GM12878 (cell line): ENCODE results near the gene FZD8. TPM values are rescaled to one million over a fixed set of nuclear protein-coding genes. Genes with fewer than 3 reads are reported as not detected.

Source experiments
- ATAC-seq: fragments of 200-7000 bp; cut with Tn5 transposase; 3 replicates; pipeline ENCODE4 v1.9.1; 2020; ENCODE audit warnings: mild to moderate bottlenecking, moderate library complexity
- BruUV-seq: library from RNA; stranded (reverse); fragments of 400-500 nt; replicated peaks from 2 replicates; lab custom pipeline; 2021; lab: Mats Ljungman, UMichigan
- CTCF ChIA-PET: fragments of 300-600 bp; sonication (Branson Sonifier 250); formaldehyde crosslinking; extraction: SDS; loops from one replicate; lab custom pipeline; 2021; ENCODE audit warnings: inconsistent platforms; lab: Yijun Ruan, JAX
- POLR2A ChIA-PET: fragments of 350-600 bp; formaldehyde crosslinking; extraction: SDS; loops from one replicate; lab custom pipeline; 2021; ENCODE audit warnings: inconsistent platforms; lab: Charles Lee
- RAD21 ChIA-PET: fragments of 300-600 bp; sonication (Branson Sonifier 250); formaldehyde crosslinking; loops from one replicate; lab custom pipeline; 2023; ENCODE audit warnings: antibody characterized with exemption; ENCODE audit not compliant: unreplicated experiment; lab: Charles Lee
- SMC1A ChIA-PET: fragments of 300-600 bp; sonication (Branson Sonifier 250); formaldehyde crosslinking; loops from one replicate; lab custom pipeline; 2023; ENCODE audit not compliant: unreplicated experiment, uncharacterized antibody; lab: Charles Lee
- DNase-seq: peaks from one replicate; pipeline ENCODE4 v3.0.0-alpha.2; 2011; ENCODE audit warnings: low read depth, low spot score
- FAIRE-seq: peaks from 3 replicates; lab custom pipeline; 2011; peaks lifted over from hg19 to GRCh38; lab: Jason Lieb, UNC
- H2AFZ ChIP-seq: 2 replicates; pipeline ENCODE4 v1.6.0; 2011; ENCODE audit warnings: low read depth, low read length, control low read depth; ENCODE audit not compliant: control insufficient read depth
- H3K27ac ChIP-seq: 2 replicates; pipeline ENCODE4 v1.5.1; 2011; ENCODE audit warnings: control low read depth; ENCODE audit not compliant: control insufficient read depth, insufficient read depth
- H3K27me3 ChIP-seq, 2 experiments: replicated peaks in 1 of 2; 2 replicates each; pipeline versions ENCODE4 v1.6.0 to v1.6.1; 2011; ENCODE audit warnings: low read length in 1 of 2; ENCODE audit not compliant: control insufficient read depth in 2 of 2, insufficient read depth in 2 of 2
- H3K36me3 ChIP-seq, 2 experiments: 2 replicates each; pipeline ENCODE4 v1.5.1; 2011; ENCODE audit warnings: low read length in 1 of 2; ENCODE audit not compliant: control insufficient read depth in 2 of 2, insufficient read depth in 2 of 2
- H3K4me1 ChIP-seq: 2 replicates; pipeline ENCODE4 v1.6.1; 2011; ENCODE audit warnings: mild to moderate bottlenecking, low read length, moderate library complexity, mixed read lengths; ENCODE audit not compliant: control insufficient read depth, insufficient read depth
- H3K4me2 ChIP-seq: 2 replicates; pipeline ENCODE4 v1.6.0; 2011; ENCODE audit warnings: control low read depth; ENCODE audit not compliant: control insufficient read depth, insufficient read depth
- H3K4me3 ChIP-seq: fragments of 200-600 bp; sonication (generic); 2 replicates; pipeline ENCODE4 v1.5.1; 2016
- H3K79me2 ChIP-seq: 2 replicates; pipeline ENCODE4 v1.6.0; 2011; ENCODE audit warnings: low read length; ENCODE audit not compliant: control insufficient read depth, insufficient read depth
- H3K9ac ChIP-seq: 2 replicates; pipeline ENCODE4 v1.8.0; 2011; ENCODE audit warnings: low read length, control low read depth, mixed read lengths; ENCODE audit not compliant: control insufficient read depth, insufficient read depth
- H3K9me3 ChIP-seq: replicated peaks from 3 replicates; pipeline ENCODE4 v1.5.1; 2011; ENCODE audit warnings: mild to moderate bottlenecking, low read length; ENCODE audit not compliant: control insufficient read depth, insufficient read depth
- H4K20me1 ChIP-seq: 2 replicates; pipeline ENCODE4 v1.6.0; 2011; ENCODE audit not compliant: control insufficient read depth, insufficient read depth
- SREBF1 ChIP-seq: IDR thresholded peaks from 2 replicates; pipeline ENCODE4 v1.6.1; 2012; ENCODE audit warnings: mild to moderate bottlenecking, low read length
- WGBS: methylation state at CpG from one replicate; pipeline ENCODE4 v1.1.6; 2016; ENCODE audit warnings: low lambda C conversion rate; ENCODE audit not compliant: insufficient replicate concordance, insufficient coverage; ENCODE audit errors: missing lambda C conversion rate; 5-methylcytosine and 5-hydroxymethylcytosine counted together
- in situ Hi-C: fragments of 300-500 bp; cut with MboI; formaldehyde crosslinking; loops from 9 replicates; pipeline ENCODE4 v1.14.3; 2018; ENCODE audit warnings: mixed read lengths
- intact Hi-C: fragments of 100-400 bp; cut with micrococcal nuclease; formaldehyde crosslinking; loops from one replicate; pipeline ENCODE4 v1.14.2; 2022; ENCODE audit not compliant: unreplicated experiment
- polyA plus RNA-seq, 11 experiments: library from polyadenylated mRNA; depleted of rRNA in 4 of 11; unstranded in 6 of 11; stranded (reverse) in 5 of 11; fragments of >200 nt; fragmentation: Nextera tagmentation in 4 of 11; fragmentation: Illumina TruSeq in 1 of 11; extraction: Ambion mirVana in 4 of 11; extraction: Trizol in 1 of 11; gene quantifications; 1 replicate in 1 of 11; 2 replicates in 10 of 11; pipeline versions ENCODE4 v1.2.1 to v1.2.3, GENCODE V29; 2011 to 2016; ENCODE audit warnings: inconsistent platforms in 2 of 11, missing spikeins in 2 of 11, low read depth in 1 of 11
- total RNA-seq, 4 experiments: library from RNA; depleted of rRNA in 3 of 4; stranded (reverse); fragments of >200 nt in 3 of 4; fragmentation: Illumina TruSeq in 1 of 4; extraction: Trizol in 1 of 4; gene quantifications; 2 replicates each; pipeline versions ENCODE4 v1.2.1 to v1.2.3, GENCODE V29; 2013 to 2021
- TF ChIP-seq, protein P1 (sequence below): fragments of 450-650 bp; IDR thresholded peaks from 2 replicates; pipeline ENCODE4 v1.6.1; 2017; ENCODE audit warnings: mild to moderate bottlenecking, low read depth, inconsistent platforms; ENCODE audit not compliant: poor library complexity, severe bottlenecking

The FZD8 gene
- total and polyA plus RNA-seq, 10 of the 15 experiments (the other 5 are each of a cell fraction or from before 2014, with no cell fraction given), result 0.03 to 0.72 (median 0.10) TPM; not detected in 3

DNA sequence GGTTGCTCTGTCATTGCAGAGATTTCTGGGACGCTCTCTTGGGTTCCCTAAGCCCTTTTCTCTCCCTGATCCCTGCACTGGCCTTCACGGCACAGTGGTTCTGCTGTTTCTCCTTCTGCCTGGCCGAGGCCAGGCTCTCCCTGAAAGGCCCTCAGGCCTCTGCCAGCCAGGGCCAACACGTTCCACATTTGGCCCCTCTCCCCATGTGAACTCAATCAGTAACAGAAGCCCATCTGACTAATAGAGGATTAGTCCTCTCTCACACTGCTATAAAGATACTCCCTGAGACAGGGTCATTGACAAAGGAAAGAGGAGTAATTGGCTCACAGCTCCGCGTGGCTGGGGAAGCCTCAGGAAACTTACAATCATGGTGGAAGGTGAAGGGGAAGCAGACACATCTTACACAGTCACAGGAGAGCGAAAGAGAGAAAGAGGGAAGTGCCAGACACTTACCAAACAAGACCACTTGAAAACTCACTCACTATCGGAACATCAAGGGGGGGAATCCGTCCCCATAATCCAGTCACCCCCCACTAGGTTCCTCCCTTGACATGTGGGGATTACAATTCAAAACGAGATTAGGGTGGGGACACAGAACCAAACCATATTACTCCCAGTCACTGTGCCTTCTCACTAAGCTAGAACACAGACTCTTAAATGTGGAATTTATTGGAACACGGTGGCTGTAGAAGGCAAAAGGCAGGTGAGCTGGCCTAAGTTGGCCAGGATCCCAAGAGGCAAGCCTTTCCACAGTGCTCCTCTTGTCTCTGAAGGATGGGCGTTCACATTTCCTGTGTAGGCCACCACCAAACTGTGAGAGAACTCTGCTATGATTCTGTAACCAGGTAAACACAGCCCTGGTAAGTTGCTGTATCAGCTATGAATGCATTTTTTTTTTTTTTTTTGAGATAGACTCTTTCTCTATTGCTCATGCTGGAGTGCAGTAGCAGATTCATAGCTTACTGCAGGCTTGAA lies 8.8 kb downstream of the FZD8 start:
- ATAC-seq (no peak), DNase-seq (no peak), FAIRE-seq (no peak)
- Histone ChIP-seq H3K79me2 (no peaks in the 10 kb centered on the region), H3K4me3 (no peak overlapping the region), H3K4me1 (no peaks in the 10 kb centered on the region), H2AFZ (no peak overlapping the region), H4K20me1 (no peaks in the 10 kb centered on the region), H3K27me3 (peaks cover 0 to 5% of the 10 kb centered on the region in 2 experiments; a peak in 1 of 4 replicates), H3K9ac (no peak overlapping the region), H3K9me3 (no peaks in the 10 kb centered on the region), H3K4me2 (no peak overlapping the region), H3K27ac (no peak overlapping the region), H3K36me3 (no peaks in the 10 kb centered on the region)
- ChIA-PET CTCF (interaction anchor here (0.6 to 5.4 kb wide), 7 partner anchors 21 to 1247 kb away, joined by 3 to 59 read pairs (median 3); no protein-coding TSS in a partner anchor), SMC1A (interaction anchor here (0.7 to 2.3 kb wide), 4 partner anchors 45 to 1248 kb away, joined by 4 to 7 read pairs (median 4); no protein-coding TSS in a partner anchor), POLR2A (no interaction called here), RAD21 (interaction anchor here (1.5 kb wide), 1 partner anchor 1247 kb away, joined by 3 read pairs; no protein-coding TSS in a partner anchor)
- in situ Hi-C loops (loop anchor here (5.0 kb wide), 1 partner anchor 1249 kb away; no protein-coding TSS in a partner anchor), intact Hi-C loops (loop anchor here (10.0 kb wide), 1 partner anchor 1142 kb away; no protein-coding TSS in a partner anchor)
- 9% methylated on average over 12 of the region's 12 CpGs for WGBS
- no TSS peak for BruUV-seq
- TF ChIP-seq SREBF1, result no peak
- TF ChIP-seq, protein P1, sequence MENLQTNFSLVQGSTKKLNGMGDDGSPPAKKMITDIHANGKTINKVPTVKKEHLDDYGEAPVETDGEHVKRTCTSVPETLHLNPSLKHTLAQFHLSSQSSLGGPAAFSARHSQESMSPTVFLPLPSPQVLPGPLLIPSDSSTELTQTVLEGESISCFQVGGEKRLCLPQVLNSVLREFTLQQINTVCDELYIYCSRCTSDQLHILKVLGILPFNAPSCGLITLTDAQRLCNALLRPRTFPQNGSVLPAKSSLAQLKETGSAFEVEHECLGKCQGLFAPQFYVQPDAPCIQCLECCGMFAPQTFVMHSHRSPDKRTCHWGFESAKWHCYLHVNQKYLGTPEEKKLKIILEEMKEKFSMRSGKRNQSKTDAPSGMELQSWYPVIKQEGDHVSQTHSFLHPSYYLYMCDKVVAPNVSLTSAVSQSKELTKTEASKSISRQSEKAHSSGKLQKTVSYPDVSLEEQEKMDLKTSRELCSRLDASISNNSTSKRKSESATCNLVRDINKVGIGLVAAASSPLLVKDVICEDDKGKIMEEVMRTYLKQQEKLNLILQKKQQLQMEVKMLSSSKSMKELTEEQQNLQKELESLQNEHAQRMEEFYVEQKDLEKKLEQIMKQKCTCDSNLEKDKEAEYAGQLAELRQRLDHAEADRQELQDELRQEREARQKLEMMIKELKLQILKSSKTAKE, result no peak
